SIG-M5 (cell line): ENCODE measurements around the gene ACAN.

Experiments used
- DNase-seq: peaks from one replicate; lab custom pipeline; 2025; lab: John Stamatoyannopoulos, UW

The ACAN gene

GRCh38 chr15:88843334-88843733 lies 40.1 kb downstream of the ACAN start:
- DNase-seq, result no peak

- DNase-seq, result no peak
Observed at GRCh38 chr15:88844749-88845386, 41.6 kb downstream of the ACAN start.

GRCh38 chr15:88845616-88846015 lies 42.4 kb downstream of the ACAN start:
- no peak for DNase-seq

- no peak for DNase-seq
Observed at GRCh38 chr15:88847144-88847543, 43.9 kb downstream of the ACAN start.

- DNase-seq, result no peak
Observed at GRCh38 chr15:88848203-88848602, 45.0 kb downstream of the ACAN start.

GRCh38 chr15:88849376-88850072 lies 46.3 kb downstream of the ACAN start:
- no peak for DNase-seq

GRCh38 chr15:88852476-88852875 lies 49.2 kb downstream of the ACAN start:
- DNase-seq, result no peak

- no peak for DNase-seq
Observed at GRCh38 chr15:88858934-88859333, 55.7 kb downstream of the ACAN start.

- DNase-seq, result no peak
Observed at GRCh38 chr15:88859550-88859949, 56.3 kb downstream of the ACAN start.

GRCh38 chr15:88860212-88860611 lies 57.0 kb downstream of the ACAN start:
- no peak for DNase-seq

GRCh38 chr15:88863412-88863811 lies 60.2 kb downstream of the ACAN start:
- no peak for DNase-seq

GRCh38 chr15:88864861-88865497 lies 61.7 kb downstream of the ACAN start:
- DNase-seq, result no peak

- DNase-seq, result no peak
Observed at GRCh38 chr15:88865498-88866099, 62.4 kb downstream of the ACAN start.

- no peak for DNase-seq
Observed at GRCh38 chr15:88866295-88866881, 63.2 kb downstream of the ACAN start.

GRCh38 chr15:88871313-88871712 lies 68.1 kb downstream of the ACAN start:
- DNase-seq, result no peak

GRCh38 chr15:88872106-88872505 lies 68.9 kb downstream of the ACAN start:
- DNase-seq, result no peak

GRCh38 chr15:88872706-88873105 lies 69.5 kb downstream of the ACAN start:
- DNase-seq, result no peak

- no peak for DNase-seq
Observed at GRCh38 chr15:88873786-88874185, 70.5 kb downstream of the ACAN start.

- no peak for DNase-seq
Observed at GRCh38 chr15:88874275-88874674, 71.0 kb downstream of the ACAN start.

- DNase-seq, result no peak
Observed at GRCh38 chr15:88874684-88875083, 71.4 kb downstream of the ACAN start.

GRCh38 chr15:88876573-88876972 lies 73.3 kb downstream of the ACAN start:
- no peak for DNase-seq

- no peak for DNase-seq
Observed at GRCh38 chr15:88877415-88877814, 74.2 kb downstream of the ACAN start.

GRCh38 chr15:88877906-88878305 lies 74.7 kb downstream of the ACAN start:
- no peak for DNase-seq
